ENCODE data around the gene KCNJ15. TPM values are rescaled to one million over a fixed set of nuclear protein-coding genes. Genes with fewer than 3 reads are reported as not detected.

KCNJ15 gene
- total and polyA plus RNA-seq, 2 of the 13 experiments (the other 11 are each of a cell fraction or from before 2014, with no cell fraction given): not detected

- no peak for TF ChIP-seq ZNF709 (CRISPR knock-in tag; IDR thresholded peaks at IDR 0.05)
- no peak for TF ChIP-seq ZNF331 (CRISPR knock-in tag; IDR thresholded peaks at IDR 0.05)
Observed at GRCh38 chr21:38255571-38256117, 1.1 kb upstream of the KCNJ15 start (continued).

DNA sequence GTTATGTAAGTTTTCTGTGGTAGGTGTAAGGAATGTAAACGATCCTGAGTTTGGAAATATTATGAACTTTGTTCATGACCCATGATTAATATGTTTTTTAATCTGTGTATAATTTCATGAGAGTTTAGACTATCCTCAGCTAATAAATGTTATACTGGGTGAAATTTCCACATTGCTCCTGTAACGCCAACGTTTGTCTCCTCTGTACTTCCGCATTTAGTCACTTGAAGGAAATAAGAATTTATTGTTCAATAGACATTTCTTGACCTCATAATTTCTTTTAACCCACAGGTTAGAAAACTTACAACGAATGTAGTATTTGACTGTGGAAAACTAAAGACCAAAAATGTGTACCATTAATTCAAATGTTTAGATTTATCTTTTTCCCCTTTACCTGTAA is 876 bp downstream of the KCNJ15 start:
- intact Hi-C loops (cut with micrococcal nuclease; ENCODE audit: unreplicated experiment) (no loop called here), in situ Hi-C loops (cut with HindIII; ENCODE audit: extremely low pct_ligation_motif_present, low pct_unique_long_range_greater_than_20kb) (no loop called here)
- Histone ChIP-seq H3K27me3 (ENCODE audit: control insufficient read depth in 1 of 2, insufficient read depth in 2 of 2, low read length in 2 of 2) (no peaks in the 10 kb centered on the region), H3K4me3 (replicated peaks in 1 of 3; ENCODE audit: insufficient read depth in 1 of 3, low read depth in 2 of 3, low read length in 3 of 3) (no peak overlapping the region), H3K27ac (ENCODE audit: extremely low read length, insufficient read depth, low read length) (no peak overlapping the region), H4K20me1 (ENCODE audit: insufficient read depth, low read length) (no peaks in the 10 kb centered on the region), H3K9me3 (ENCODE audit: low read length) (no peaks in the 10 kb centered on the region), H3K4me1 (ENCODE audit: insufficient read depth, low read length) (no peaks in the 10 kb centered on the region), H2AFZ (ENCODE audit: low read length) (no peak overlapping the region), H3K79me2 (ENCODE audit: insufficient read depth, low read length) (no peaks in the 10 kb centered on the region), H3K4me2 (ENCODE audit: low read depth, low read length) (no peak overlapping the region), H3K36me3 (replicated peaks in 1 of 2; ENCODE audit: control insufficient read depth in 1 of 2, insufficient read depth in 2 of 2, low read length in 2 of 2) (no peaks in the 10 kb centered on the region), H3K9ac (ENCODE audit: insufficient read depth, low read depth, low read length) (no peak overlapping the region)
- FAIRE-seq (no peak), ATAC-seq (no peak), DNase-seq (ENCODE audit: low spot score) (no peak)
- TF ChIP-seq SATB2 (CRISPR knock-in tag; IDR thresholded peaks at IDR 0.05) (no peak), REXO4 (CRISPR knock-in tag; IDR thresholded peaks at IDR 0.05; ENCODE audit: borderline replicate concordance) (no peak)
- no TSS peak for BruUV-seq (replicated peaks)
- ChIA-PET POLR2A (no interaction called here), CTCF (ENCODE audit: low intra/inter-chr PET ratio, low total read pairs) (no interaction called here)
- 36% methylated on average over 5 of the region's 5 CpGs for WGBS (ENCODE audit: low lambda C conversion rate)

DNA sequence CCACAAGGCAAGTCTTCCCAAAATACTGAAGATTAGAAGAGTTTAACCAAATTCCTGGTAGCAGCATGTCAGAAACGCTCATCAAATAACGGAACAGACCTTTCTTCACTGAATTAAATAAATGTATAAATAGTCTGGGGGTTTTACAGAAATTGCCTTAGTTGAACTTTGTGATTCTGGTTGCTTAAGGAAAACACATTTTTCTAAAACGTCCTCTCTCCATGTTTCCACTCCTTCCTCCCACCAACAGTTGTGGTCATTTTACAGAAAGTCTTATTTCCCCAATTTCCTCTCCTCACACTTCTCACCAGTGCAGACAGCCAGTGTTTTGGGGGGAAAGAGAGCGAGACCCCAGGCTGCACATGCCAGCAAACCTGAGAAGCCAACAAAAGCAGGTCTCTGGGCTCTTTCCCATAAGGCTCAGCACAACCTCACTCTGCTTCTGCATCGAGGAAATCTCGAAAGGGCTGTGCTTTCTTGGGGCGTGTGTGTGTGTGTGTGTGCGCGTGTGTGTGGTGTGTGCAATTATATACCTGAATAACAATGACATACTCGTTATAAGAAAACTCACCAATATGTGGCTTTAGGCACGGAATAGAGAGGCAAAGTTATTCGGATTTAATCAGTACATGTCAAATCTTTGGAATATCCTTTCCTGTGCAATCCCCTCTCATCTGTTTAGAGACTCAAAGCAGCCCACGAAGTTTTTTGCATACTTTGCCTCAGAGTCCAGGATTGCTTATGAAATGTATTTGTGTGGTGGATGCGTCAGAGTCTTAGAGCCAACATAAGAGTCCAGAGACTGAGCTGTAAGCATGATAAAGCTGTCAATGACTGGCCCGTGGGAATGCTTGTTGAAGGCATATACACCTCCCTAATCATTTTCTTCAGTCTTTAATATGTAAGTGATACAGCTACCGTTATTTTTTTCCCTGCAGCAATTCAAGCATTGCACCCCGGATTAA is 2.0 kb downstream of the KCNJ15 start:
- Histone ChIP-seq H3K27me3 (ENCODE audit: control insufficient read depth in 1 of 2, insufficient read depth in 2 of 2, low read length in 2 of 2) (no peaks in the 10 kb centered on the region), H3K79me2 (ENCODE audit: insufficient read depth, low read length) (no peaks in the 10 kb centered on the region), H3K4me2 (ENCODE audit: low read depth, low read length) (no peak overlapping the region), H3K9me3 (ENCODE audit: low read length) (no peaks in the 10 kb centered on the region), H3K9ac (ENCODE audit: insufficient read depth, low read depth, low read length) (no peak overlapping the region), H3K4me3 (replicated peaks in 1 of 3; ENCODE audit: insufficient read depth in 1 of 3, low read depth in 2 of 3, low read length in 3 of 3) (no peak overlapping the region), H3K27ac (ENCODE audit: extremely low read length, insufficient read depth, low read length) (no peak overlapping the region), H2AFZ (ENCODE audit: low read length) (no peak overlapping the region), H3K4me1 (ENCODE audit: insufficient read depth, low read length) (no peaks in the 10 kb centered on the region), H3K36me3 (replicated peaks in 1 of 2; ENCODE audit: control insufficient read depth in 1 of 2, insufficient read depth in 2 of 2, low read length in 2 of 2) (no peaks in the 10 kb centered on the region), H4K20me1 (ENCODE audit: insufficient read depth, low read length) (no peaks in the 10 kb centered on the region)
- ChIA-PET POLR2A (no interaction called here), CTCF (ENCODE audit: low intra/inter-chr PET ratio, low total read pairs) (no interaction called here)
- BruUV-seq (replicated peaks): no TSS peak
- intact Hi-C loops (cut with micrococcal nuclease; ENCODE audit: unreplicated experiment): no loop called here
- TF ChIP-seq ZNF619 (CRISPR knock-in tag; IDR thresholded peaks at IDR 0.05) (no peak), AGO1 (IDR thresholded peaks at IDR 0.05; ENCODE audit: low read depth, low read length, poor library complexity, severe bottlenecking) (no peak), MTA1 (CRISPR knock-in tag; IDR thresholded peaks at IDR 0.05; ENCODE audit: borderline replicate concordance) (no peak), DR1 (CRISPR knock-in tag; IDR thresholded peaks at IDR 0.05) (no peak), MIER2 (CRISPR knock-in tag; IDR thresholded peaks at IDR 0.05) (no peak), HOXA9 (CRISPR knock-in tag; IDR thresholded peaks at IDR 0.05; ENCODE audit: borderline replicate concordance) (no peak), ZBTB10 (CRISPR knock-in tag; IDR thresholded peaks at IDR 0.05; ENCODE audit: borderline replicate concordance) (no peak)
- FAIRE-seq: no peak
- DNase-seq (ENCODE audit: low spot score): no peak
- 32% methylated on average over 17 of the region's 17 CpGs for WGBS (ENCODE audit: low lambda C conversion rate)
- ATAC-seq: no peak
- in situ Hi-C loops (cut with HindIII; ENCODE audit: extremely low pct_ligation_motif_present, low pct_unique_long_range_greater_than_20kb): no loop called here
